Measurements from ENCODE around the gene RTRAF. TPM values are rescaled to one million over a fixed set of nuclear protein-coding genes. Genes with fewer than 3 reads are reported as not detected.

Gene RTRAF
- total and polyA plus RNA-seq, 7 experiments from 2014 or later = 112 to 206 (median 124) TPM

GRCh38 chr14:52029881-52030280, 40.5 kb downstream of the RTRAF start:
- DNase-seq (no peak), ATAC-seq (no peak)
- Histone ChIP-seq H3K27ac (ENCODE audit: low read depth, low read length) (no peak overlapping the region), H3K36me3 (ENCODE audit: control insufficient read depth in 2 of 3, insufficient read depth in 3 of 3, low read length in 3 of 3) (no peaks in the 10 kb centered on the region), H3K9me3 (ENCODE audit: control insufficient read depth in 2 of 3, low read length in 3 of 3) (no peaks in the 10 kb centered on the region), H3K4me1 (ENCODE audit: control insufficient read depth in 2 of 2, insufficient read depth in 2 of 2, low read length in 2 of 2) (no peaks in the 10 kb centered on the region), H3K4me3 (ENCODE audit: low read length) (no peak overlapping the region), H3K27me3 (ENCODE audit: control insufficient read depth in 2 of 2, insufficient read depth in 2 of 2, low read length in 2 of 2) (no peaks in the 10 kb centered on the region)
- Mint-ChIP-seq H3K4me1 (peaks cover 0 to 2% (median 0%) of the 10 kb centered on the region in 7 donors), H3K27ac (no peak overlapping the region), H3K9me3 (peaks cover 0 to 2% (median 0%) of the 10 kb centered on the region in 11 donors), H3K4me3 (no peak overlapping the region), H3K36me3 (no peaks in the 10 kb centered on the region), H3K27me3 (peaks cover 0 to 12% (median 8%) of the 10 kb centered on the region in 5 donors)
- ChIA-PET POLR2A (no interaction called here), CTCF (no interaction called here)
- intact Hi-C loops (cut with micrococcal nuclease) = no loop called here

- H3K9me3 Mint-ChIP-seq = peaks cover 0 to 5% (median 0%) of the 10 kb centered on the region in 11 donors
- intact Hi-C loops (cut with micrococcal nuclease) = no loop called here
- no peaks in the 10 kb centered on the region for H3K4me1 ChIP-seq (ENCODE audit: control insufficient read depth in 2 of 2, insufficient read depth in 2 of 2, low read length in 2 of 2)
- peaks cover 0 to 4% (median 0%) of the 10 kb centered on the region in 5 donors for H3K36me3 Mint-ChIP-seq
- no peak overlapping the region for H3K4me3 ChIP-seq (ENCODE audit: low read length)
- no peaks in the 10 kb centered on the region for H3K27me3 ChIP-seq (ENCODE audit: control insufficient read depth in 2 of 2, insufficient read depth in 2 of 2, low read length in 2 of 2)
- POLR2A ChIA-PET = no interaction called here
- DNase-seq (no peak), ATAC-seq (no peak)
- no peak overlapping the region for H3K4me3 Mint-ChIP-seq
- CTCF ChIA-PET = no interaction called here
- no peaks in the 10 kb centered on the region for H3K36me3 ChIP-seq (ENCODE audit: control insufficient read depth in 2 of 3, insufficient read depth in 3 of 3, low read length in 3 of 3)
- H3K27ac ChIP-seq (ENCODE audit: low read depth, low read length) = no peak overlapping the region
- H3K9me3 ChIP-seq (ENCODE audit: control insufficient read depth in 2 of 3, low read length in 3 of 3) = no peaks in the 10 kb centered on the region
- peak overlapping the region in 1 of 9 donors; percentile 32 for H3K27ac Mint-ChIP-seq
- H3K4me1 Mint-ChIP-seq = peaks cover 0 to 2% (median 0%) of the 10 kb centered on the region in 7 donors
- H3K27me3 Mint-ChIP-seq = peaks cover 4 to 16% (median 10%) of the 10 kb centered on the region in 5 donors
Measured at GRCh38 chr14:52031781-52032180, 42.4 kb downstream of the RTRAF start.

- Histone ChIP-seq H3K27me3 (ENCODE audit: control insufficient read depth in 2 of 2, insufficient read depth in 2 of 2, low read length in 2 of 2) (no peaks in the 10 kb centered on the region), H3K27ac (ENCODE audit: low read depth, low read length) (no peak overlapping the region), H3K4me3 (ENCODE audit: low read length) (no peak overlapping the region), H3K9me3 (ENCODE audit: control insufficient read depth in 2 of 3, low read length in 3 of 3) (no peaks in the 10 kb centered on the region), H3K36me3 (ENCODE audit: control insufficient read depth in 2 of 3, insufficient read depth in 3 of 3, low read length in 3 of 3) (no peaks in the 10 kb centered on the region), H3K4me1 (ENCODE audit: control insufficient read depth in 2 of 2, insufficient read depth in 2 of 2, low read length in 2 of 2) (no peaks in the 10 kb centered on the region)
- DNase-seq (no peak), ATAC-seq (no peak)
- intact Hi-C loops (cut with micrococcal nuclease) = no loop called here
- peaks cover 4 to 16% (median 10%) of the 10 kb centered on the region in 5 donors for H3K27me3 Mint-ChIP-seq
- H3K36me3 Mint-ChIP-seq = peaks cover 0 to 4% (median 0%) of the 10 kb centered on the region in 5 donors
- ChIA-PET POLR2A (no interaction called here), CTCF (no interaction called here)
- H3K4me3 Mint-ChIP-seq = no peak overlapping the region
- no peak overlapping the region for H3K27ac Mint-ChIP-seq
- peaks cover 0 to 5% (median 0%) of the 10 kb centered on the region in 11 donors for H3K9me3 Mint-ChIP-seq
- peaks cover 0 to 2% (median 0%) of the 10 kb centered on the region in 7 donors for H3K4me1 Mint-ChIP-seq
Measured at GRCh38 chr14:52032204-52032801, 43.0 kb downstream of the RTRAF start.

- no peaks in the 10 kb centered on the region for H3K9me3 ChIP-seq (ENCODE audit: control insufficient read depth in 2 of 3, low read length in 3 of 3)
- H3K4me1 ChIP-seq (ENCODE audit: control insufficient read depth in 2 of 2, insufficient read depth in 2 of 2, low read length in 2 of 2) = no peaks in the 10 kb centered on the region
- no peak for DNase-seq
- Mint-ChIP-seq H3K27ac (no peak overlapping the region), H3K36me3 (peaks cover 0 to 4% (median 0%) of the 10 kb centered on the region in 5 donors), H3K27me3 (peaks cover 4 to 16% (median 15%) of the 10 kb centered on the region in 5 donors), H3K9me3 (peaks cover 0 to 5% (median 0%) of the 10 kb centered on the region in 11 donors), H3K4me3 (no peak overlapping the region), H3K4me1 (peaks cover 0 to 2% (median 0%) of the 10 kb centered on the region in 7 donors)
- H3K4me3 ChIP-seq (ENCODE audit: low read length) = no peak overlapping the region
- ATAC-seq = no peak
- no peaks in the 10 kb centered on the region for H3K27me3 ChIP-seq (ENCODE audit: control insufficient read depth in 2 of 2, insufficient read depth in 2 of 2, low read length in 2 of 2)
- H3K36me3 ChIP-seq (ENCODE audit: control insufficient read depth in 2 of 3, insufficient read depth in 3 of 3, low read length in 3 of 3) = no peaks in the 10 kb centered on the region
- no peak overlapping the region for H3K27ac ChIP-seq (ENCODE audit: low read depth, low read length)
- POLR2A ChIA-PET = no interaction called here
- CTCF ChIA-PET = interaction anchor here (0.6 kb wide), 1 partner anchor 254 kb away, joined by 3 read pairs; no protein-coding TSS in a partner anchor
- intact Hi-C loops (cut with micrococcal nuclease) = no loop called here
Measured at GRCh38 chr14:52033101-52033642, 43.8 kb downstream of the RTRAF start.

GRCh38 chr14:52039124-52039815, 49.9 kb downstream of the RTRAF start:
- H3K36me3 ChIP-seq (ENCODE audit: control insufficient read depth in 2 of 3, insufficient read depth in 3 of 3, low read length in 3 of 3) = no peaks in the 10 kb centered on the region
- no peaks in the 10 kb centered on the region for H3K4me1 ChIP-seq (ENCODE audit: control insufficient read depth in 2 of 2, insufficient read depth in 2 of 2, low read length in 2 of 2)
- H3K27ac ChIP-seq (ENCODE audit: low read depth, low read length) = no peak overlapping the region
- intact Hi-C loops (cut with micrococcal nuclease) = no loop called here
- H3K36me3 Mint-ChIP-seq = peaks cover 0 to 4% (median 0%) of the 10 kb centered on the region in 5 donors
- ChIA-PET POLR2A (no interaction called here), CTCF (no interaction called here)
- H3K27ac Mint-ChIP-seq = no peak overlapping the region
- no peak overlapping the region for H3K4me3 Mint-ChIP-seq
- DNase-seq (no peak), ATAC-seq (no peak)
- H3K9me3 ChIP-seq (ENCODE audit: control insufficient read depth in 2 of 3, low read length in 3 of 3) = no peaks in the 10 kb centered on the region
- H3K9me3 Mint-ChIP-seq = peaks cover 0 to 4% (median 0%) of the 10 kb centered on the region in 11 donors
- no peaks in the 10 kb centered on the region for H3K27me3 ChIP-seq (ENCODE audit: control insufficient read depth in 2 of 2, insufficient read depth in 2 of 2, low read length in 2 of 2)
- no peak overlapping the region for H3K4me3 ChIP-seq (ENCODE audit: low read length)
- H3K27me3 Mint-ChIP-seq = peaks cover 2 to 33% (median 15%) of the 10 kb centered on the region in 5 donors
- H3K4me1 Mint-ChIP-seq = peaks cover 0 to 6% (median 0%) of the 10 kb centered on the region in 7 donors

GRCh38 chr14:52040598-52040997, 51.3 kb downstream of the RTRAF start:
- Mint-ChIP-seq H3K9me3 (peaks cover 0 to 4% (median 0%) of the 10 kb centered on the region in 11 donors), H3K27ac (no peak overlapping the region), H3K36me3 (peaks cover 0 to 4% (median 0%) of the 10 kb centered on the region in 5 donors), H3K27me3 (peaks cover 0 to 33% (median 15%) of the 10 kb centered on the region in 5 donors), H3K4me3 (no peak overlapping the region), H3K4me1 (peaks cover 0 to 6% (median 0%) of the 10 kb centered on the region in 7 donors)
- intact Hi-C loops (cut with micrococcal nuclease) = no loop called here
- CTCF ChIA-PET = no interaction called here
- POLR2A ChIA-PET = no interaction called here
- no peaks in the 10 kb centered on the region for H3K4me1 ChIP-seq (ENCODE audit: control insufficient read depth in 2 of 2, insufficient read depth in 2 of 2, low read length in 2 of 2)
- DNase-seq = no peak
- no peak overlapping the region for H3K27ac ChIP-seq (ENCODE audit: low read depth, low read length)
- H3K4me3 ChIP-seq (ENCODE audit: low read length) = no peak overlapping the region
- H3K9me3 ChIP-seq (ENCODE audit: control insufficient read depth in 2 of 3, low read length in 3 of 3) = no peaks in the 10 kb centered on the region
- ATAC-seq = no peak
- H3K36me3 ChIP-seq (ENCODE audit: control insufficient read depth in 2 of 3, insufficient read depth in 3 of 3, low read length in 3 of 3) = no peaks in the 10 kb centered on the region
- H3K27me3 ChIP-seq (ENCODE audit: control insufficient read depth in 2 of 2, insufficient read depth in 2 of 2, low read length in 2 of 2) = no peaks in the 10 kb centered on the region
